Measurements from ENCODE around the gene RBFOX2.
"Not testable (repeated sequence)": the region's sequence is repeated elsewhere in the genome, so short reads cannot be mapped to it uniquely, and the experiment has no call there.

Gene RBFOX2

DNA sequence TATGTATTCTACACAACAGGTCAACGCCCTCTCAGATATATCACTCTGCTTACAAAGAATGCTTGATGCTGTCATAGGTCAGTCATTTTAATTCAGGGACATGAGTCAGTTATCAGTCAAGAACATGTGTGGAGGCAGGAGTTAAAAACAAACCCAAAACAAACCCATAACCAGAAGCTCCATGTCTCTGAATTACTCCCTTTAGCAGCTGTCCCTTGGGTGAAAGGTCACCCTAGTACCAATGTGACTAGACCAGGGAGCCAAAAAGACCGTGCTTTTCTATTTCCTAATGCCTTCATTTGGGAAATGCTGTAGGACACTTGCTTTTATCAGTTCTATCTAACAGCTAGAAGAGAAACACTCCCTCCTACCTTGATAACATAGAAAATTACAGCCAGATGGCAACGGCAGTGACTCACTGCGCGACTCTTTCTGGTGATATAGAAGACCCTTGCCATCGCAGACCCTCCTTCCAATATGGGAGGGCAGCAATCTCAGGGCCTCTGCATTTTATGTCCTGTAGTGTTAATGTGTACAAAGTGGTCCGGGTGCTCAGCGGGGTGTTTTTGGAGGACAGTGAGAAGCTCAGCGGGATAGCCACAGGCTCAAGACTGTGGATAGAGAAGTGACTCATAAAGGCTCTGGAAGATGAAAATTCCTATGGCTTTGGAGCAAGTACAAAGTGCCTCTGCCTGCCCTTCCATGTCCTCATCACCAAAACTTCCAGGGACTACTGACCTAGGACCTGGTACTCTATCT is 286.1 kb downstream of the RBFOX2 start:
- Histone ChIP-seq H3K9me3 (ENCODE audit: control insufficient read depth in 1 of 2, low read length in 2 of 2) (no peaks in the 10 kb centered on the region), H3K27me3 (ENCODE audit: control insufficient read depth in 1 of 2, insufficient read depth in 2 of 2, low read length in 2 of 2) (no peaks in the 10 kb centered on the region), H3K4me1 (ENCODE audit: control insufficient read depth in 1 of 2, insufficient read depth in 2 of 2, low read length in 2 of 2) (no peaks in the 10 kb centered on the region), H3K4me3 (ENCODE audit: low read depth in 1 of 2, low read length in 2 of 2) (no peak overlapping the region), H3K36me3 (ENCODE audit: control insufficient read depth in 1 of 2, insufficient read depth in 2 of 2, low read length in 2 of 2) (peaks cover 6 to 24% of the 10 kb centered on the region in 2 donors), H3K9ac (ENCODE audit: low read depth in 1 of 2, low read length in 2 of 2) (no peak overlapping the region), H3K27ac (ENCODE audit: low read depth, low read length) (no peak overlapping the region)

DNA sequence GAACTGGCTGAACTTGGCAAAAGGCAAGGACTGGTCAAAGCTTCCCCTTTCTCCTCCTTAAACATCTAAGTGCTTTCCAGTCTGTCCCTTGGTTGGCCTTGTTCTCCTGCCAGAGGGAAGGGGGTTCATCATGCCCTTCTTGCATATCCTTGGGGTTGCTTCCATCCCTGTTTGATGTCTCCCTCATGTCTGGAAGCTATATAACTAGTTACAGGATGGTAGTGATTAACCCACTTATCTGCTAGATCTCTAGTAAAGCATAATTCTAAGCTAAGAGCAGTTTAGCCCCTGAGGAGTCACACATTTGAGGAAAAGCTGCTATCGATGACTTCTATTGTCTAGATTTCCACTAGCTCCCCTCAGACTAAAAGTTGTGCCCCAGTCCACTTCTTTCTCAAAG is 288.0 kb downstream of the RBFOX2 start:
- Histone ChIP-seq H3K27ac (ENCODE audit: low read depth, low read length) (no peak overlapping the region), H3K36me3 (ENCODE audit: control insufficient read depth in 1 of 2, insufficient read depth in 2 of 2, low read length in 2 of 2) (peaks cover 9 to 14% of the 10 kb centered on the region in 2 donors), H3K4me3 (ENCODE audit: low read depth in 1 of 2, low read length in 2 of 2) (no peak overlapping the region), H3K9me3 (ENCODE audit: control insufficient read depth in 1 of 2, low read length in 2 of 2) (no peaks in the 10 kb centered on the region), H3K4me1 (ENCODE audit: control insufficient read depth in 1 of 2, insufficient read depth in 2 of 2, low read length in 2 of 2) (no peaks in the 10 kb centered on the region), H3K27me3 (ENCODE audit: control insufficient read depth in 1 of 2, insufficient read depth in 2 of 2, low read length in 2 of 2) (no peaks in the 10 kb centered on the region), H3K9ac (ENCODE audit: low read depth in 1 of 2, low read length in 2 of 2) (no peak overlapping the region)

GRCh38 chr22:35739931-35740380 is 288.7 kb downstream of the RBFOX2 start:
- Histone ChIP-seq H3K9ac (ENCODE audit: low read depth in 1 of 2, low read length in 2 of 2) (no peak overlapping the region), H3K4me3 (ENCODE audit: low read depth in 1 of 2, low read length in 2 of 2) (no peak overlapping the region), H3K4me1 (ENCODE audit: control insufficient read depth in 1 of 2, insufficient read depth in 2 of 2, low read length in 2 of 2) (no peaks in the 10 kb centered on the region), H3K27me3 (ENCODE audit: control insufficient read depth in 1 of 2, insufficient read depth in 2 of 2, low read length in 2 of 2) (no peaks in the 10 kb centered on the region), H3K27ac (ENCODE audit: low read depth, low read length) (no peak overlapping the region), H3K36me3 (ENCODE audit: control insufficient read depth in 1 of 2, insufficient read depth in 2 of 2, low read length in 2 of 2) (peaks cover 9 to 11% of the 10 kb centered on the region in 2 donors), H3K9me3 (ENCODE audit: control insufficient read depth in 1 of 2, low read length in 2 of 2) (no peaks in the 10 kb centered on the region)

DNA sequence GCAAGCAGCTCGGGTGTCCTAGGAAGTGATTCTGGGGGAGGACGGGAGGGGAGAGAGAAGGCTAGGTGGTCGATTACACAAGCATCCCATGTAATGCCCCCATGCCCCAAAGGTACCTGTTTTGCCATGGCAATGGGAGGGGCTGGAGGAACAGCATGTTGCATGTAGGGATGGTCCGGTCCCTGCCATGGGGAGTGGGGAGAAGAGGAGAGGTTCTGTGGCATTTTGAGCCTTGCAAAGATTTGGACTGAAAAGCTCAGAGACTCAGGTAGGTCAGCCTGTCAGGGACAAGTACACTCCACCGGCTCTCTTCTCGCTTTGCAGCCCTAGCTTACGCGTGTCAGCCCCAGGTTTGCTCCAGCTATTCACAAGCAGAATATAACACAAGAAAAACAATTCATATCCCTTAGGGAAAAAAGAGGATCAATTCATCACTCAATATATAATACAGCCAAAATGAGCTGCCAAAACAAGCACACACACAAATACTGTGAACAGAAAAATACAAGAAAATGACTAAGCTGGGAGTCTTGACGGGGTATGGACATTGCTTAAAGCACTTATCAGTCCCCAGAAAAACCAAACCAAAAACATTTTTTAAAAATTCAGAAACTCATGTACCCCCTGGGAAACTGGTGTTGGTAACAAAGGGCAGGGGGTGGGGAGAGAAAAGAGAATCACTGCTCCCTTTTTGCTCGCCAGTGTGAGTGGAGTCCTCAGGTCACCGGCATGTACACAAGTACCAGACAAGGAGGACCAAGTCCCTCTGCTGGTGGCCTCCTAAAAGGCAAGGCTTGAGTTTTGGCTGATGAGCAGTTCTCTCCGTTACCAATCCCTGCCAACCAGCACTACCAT is 289.3 kb downstream of the RBFOX2 start:
- no peak overlapping the region for H3K27ac ChIP-seq (ENCODE audit: low read depth, low read length)
- no peak overlapping the region for H3K4me3 ChIP-seq (ENCODE audit: low read depth in 1 of 2, low read length in 2 of 2)
- H3K4me1 ChIP-seq (ENCODE audit: control insufficient read depth in 1 of 2, insufficient read depth in 2 of 2, low read length in 2 of 2), result peaks cover 1 to 2% of the 10 kb centered on the region in 2 donors
- no peak overlapping the region for H3K9ac ChIP-seq (ENCODE audit: low read depth in 1 of 2, low read length in 2 of 2)
- H3K27me3 ChIP-seq (ENCODE audit: control insufficient read depth in 1 of 2, insufficient read depth in 2 of 2, low read length in 2 of 2), result no peaks in the 10 kb centered on the region
- no peaks in the 10 kb centered on the region for H3K9me3 ChIP-seq (ENCODE audit: control insufficient read depth in 1 of 2, low read length in 2 of 2)
- peaks cover 9 to 11% of the 10 kb centered on the region in 2 donors for H3K36me3 ChIP-seq (ENCODE audit: control insufficient read depth in 1 of 2, insufficient read depth in 2 of 2, low read length in 2 of 2)

DNA sequence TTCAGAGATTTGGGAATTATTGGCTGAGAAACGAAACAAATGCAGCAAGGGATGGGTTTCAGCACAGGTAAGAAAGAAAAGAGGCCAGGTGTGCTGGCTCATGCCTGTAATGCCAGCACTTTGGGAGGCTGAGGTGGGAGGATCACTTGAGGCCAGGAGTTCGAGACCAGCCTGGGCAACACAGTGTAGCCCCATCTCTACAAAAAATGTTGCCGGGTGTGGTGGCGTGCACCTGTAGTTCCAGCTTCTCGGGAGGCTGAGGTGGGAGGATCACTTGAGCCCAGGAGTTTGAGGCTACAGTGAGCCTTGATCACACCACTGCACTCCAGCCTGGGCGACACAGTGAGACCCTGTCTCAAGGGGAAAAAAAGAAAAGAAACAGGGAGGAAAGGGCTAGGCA is 290.7 kb downstream of the RBFOX2 start:
- not testable (repeated sequence) for H3K36me3 ChIP-seq (ENCODE audit: control insufficient read depth in 1 of 2, insufficient read depth in 2 of 2, low read length in 2 of 2); H3K4me3 ChIP-seq (ENCODE audit: low read depth in 1 of 2, low read length in 2 of 2); H3K27ac ChIP-seq (ENCODE audit: low read depth, low read length); H3K9ac ChIP-seq (ENCODE audit: low read depth in 1 of 2, low read length in 2 of 2); H3K27me3 ChIP-seq (ENCODE audit: control insufficient read depth in 1 of 2, insufficient read depth in 2 of 2, low read length in 2 of 2); H3K9me3 ChIP-seq (ENCODE audit: control insufficient read depth in 1 of 2, low read length in 2 of 2)
- peaks cover 10 to 16% of the 10 kb centered on the region in 2 donors for H3K4me1 ChIP-seq (ENCODE audit: control insufficient read depth in 1 of 2, insufficient read depth in 2 of 2, low read length in 2 of 2)

- Histone ChIP-seq H3K4me3 (ENCODE audit: low read depth in 1 of 2, low read length in 2 of 2) (no peak overlapping the region), H3K9ac (ENCODE audit: low read depth in 1 of 2, low read length in 2 of 2) (no peak overlapping the region), H3K27ac (ENCODE audit: low read depth, low read length) (no peak overlapping the region), H3K4me1 (ENCODE audit: control insufficient read depth in 1 of 2, insufficient read depth in 2 of 2, low read length in 2 of 2) (peaks cover 10 to 19% of the 10 kb centered on the region in 2 donors), H3K27me3 (ENCODE audit: control insufficient read depth in 1 of 2, insufficient read depth in 2 of 2, low read length in 2 of 2) (no peaks in the 10 kb centered on the region), H3K9me3 (ENCODE audit: control insufficient read depth in 1 of 2, low read length in 2 of 2) (no peaks in the 10 kb centered on the region), H3K36me3 (ENCODE audit: control insufficient read depth in 1 of 2, insufficient read depth in 2 of 2, low read length in 2 of 2) (peaks cover 3% of the 10 kb centered on the region in 2 donors)
Observed at GRCh38 chr22:35736701-35737100, 291.9 kb downstream of the RBFOX2 start.

GRCh38 chr22:35736166-35736565 is 292.5 kb downstream of the RBFOX2 start:
- no peak overlapping the region for H3K9ac ChIP-seq (ENCODE audit: low read depth in 1 of 2, low read length in 2 of 2)
- H3K9me3 ChIP-seq (ENCODE audit: control insufficient read depth in 1 of 2, low read length in 2 of 2), result no peaks in the 10 kb centered on the region
- no peak overlapping the region for H3K27ac ChIP-seq (ENCODE audit: low read depth, low read length)
- no peaks in the 10 kb centered on the region for H3K27me3 ChIP-seq (ENCODE audit: control insufficient read depth in 1 of 2, insufficient read depth in 2 of 2, low read length in 2 of 2)
- H3K36me3 ChIP-seq (ENCODE audit: control insufficient read depth in 1 of 2, insufficient read depth in 2 of 2, low read length in 2 of 2), result peaks cover 3% of the 10 kb centered on the region in 2 donors
- H3K4me3 ChIP-seq (ENCODE audit: low read depth in 1 of 2, low read length in 2 of 2), result no peak overlapping the region
- peaks cover 10 to 19% of the 10 kb centered on the region in 2 donors for H3K4me1 ChIP-seq (ENCODE audit: control insufficient read depth in 1 of 2, insufficient read depth in 2 of 2, low read length in 2 of 2)

GRCh38 chr22:35735542-35735941 is 293.1 kb downstream of the RBFOX2 start:
- Histone ChIP-seq H3K36me3 (ENCODE audit: control insufficient read depth in 1 of 2, insufficient read depth in 2 of 2, low read length in 2 of 2) (peaks cover 3% of the 10 kb centered on the region in 2 donors), H3K9ac (ENCODE audit: low read depth in 1 of 2, low read length in 2 of 2) (no peak overlapping the region), H3K27ac (ENCODE audit: low read depth, low read length) (no peak overlapping the region), H3K4me3 (ENCODE audit: low read depth in 1 of 2, low read length in 2 of 2) (no peak overlapping the region), H3K9me3 (ENCODE audit: control insufficient read depth in 1 of 2, low read length in 2 of 2) (no peaks in the 10 kb centered on the region), H3K4me1 (ENCODE audit: control insufficient read depth in 1 of 2, insufficient read depth in 2 of 2, low read length in 2 of 2) (peaks cover 10 to 19% of the 10 kb centered on the region in 2 donors), H3K27me3 (ENCODE audit: control insufficient read depth in 1 of 2, insufficient read depth in 2 of 2, low read length in 2 of 2) (no peaks in the 10 kb centered on the region)

DNA sequence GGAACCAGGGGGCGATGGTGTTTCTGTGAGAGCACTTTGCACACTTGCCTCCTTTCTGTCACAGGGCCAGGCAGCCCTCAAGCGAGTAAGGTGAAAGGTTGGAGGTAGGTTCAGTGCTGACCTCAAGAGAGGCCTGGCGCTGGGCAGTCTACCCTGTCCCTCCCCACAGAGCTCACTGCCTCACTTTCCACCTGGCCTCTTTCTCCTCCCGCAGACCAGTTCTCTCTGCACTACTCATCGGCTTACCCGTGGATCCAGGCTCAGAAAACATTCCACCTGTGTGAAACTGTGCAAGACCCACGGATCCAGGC is 294.2 kb downstream of the RBFOX2 start:
- Histone ChIP-seq H3K9ac (ENCODE audit: low read depth in 1 of 2, low read length in 2 of 2) (no peak overlapping the region), H3K9me3 (ENCODE audit: control insufficient read depth in 1 of 2, low read length in 2 of 2) (no peaks in the 10 kb centered on the region), H3K27ac (ENCODE audit: low read depth, low read length) (no peak overlapping the region), H3K4me1 (ENCODE audit: control insufficient read depth in 1 of 2, insufficient read depth in 2 of 2, low read length in 2 of 2) (peaks cover 10 to 20% of the 10 kb centered on the region in 2 donors), H3K4me3 (ENCODE audit: low read depth in 1 of 2, low read length in 2 of 2) (no peak overlapping the region), H3K36me3 (ENCODE audit: control insufficient read depth in 1 of 2, insufficient read depth in 2 of 2, low read length in 2 of 2) (peaks cover 3% of the 10 kb centered on the region in 2 donors), H3K27me3 (ENCODE audit: control insufficient read depth in 1 of 2, insufficient read depth in 2 of 2, low read length in 2 of 2) (no peaks in the 10 kb centered on the region)

GRCh38 chr22:35733791-35734516 is 294.7 kb downstream of the RBFOX2 start:
- H3K9ac ChIP-seq (ENCODE audit: low read depth in 1 of 2, low read length in 2 of 2), result no peak overlapping the region
- peaks cover 13 to 24% of the 10 kb centered on the region in 2 donors for H3K4me1 ChIP-seq (ENCODE audit: control insufficient read depth in 1 of 2, insufficient read depth in 2 of 2, low read length in 2 of 2)
- peaks cover 2 to 3% of the 10 kb centered on the region in 2 donors for H3K36me3 ChIP-seq (ENCODE audit: control insufficient read depth in 1 of 2, insufficient read depth in 2 of 2, low read length in 2 of 2)
- H3K4me3 ChIP-seq (ENCODE audit: low read depth in 1 of 2, low read length in 2 of 2), result no peak overlapping the region
- no peaks in the 10 kb centered on the region for H3K27me3 ChIP-seq (ENCODE audit: control insufficient read depth in 1 of 2, insufficient read depth in 2 of 2, low read length in 2 of 2)
- no peaks in the 10 kb centered on the region for H3K9me3 ChIP-seq (ENCODE audit: control insufficient read depth in 1 of 2, low read length in 2 of 2)
- no peak overlapping the region for H3K27ac ChIP-seq (ENCODE audit: low read depth, low read length)

Data from duodenal mucosa (tissue), 2 donors.